GM12892 (cell line): ENCODE measurements around the gene SLC44A3.

Experiments
- POLR2A ChIP-seq: IDR thresholded peaks from 2 replicates; pipeline ENCODE4 v1.6.1; 2011; ENCODE audit warnings: low read depth, low read length, control low read depth
- POLR2AphosphoS5 ChIP-seq: IDR thresholded peaks from 2 replicates; pipeline ENCODE4 v1.6.1; 2011; ENCODE audit warnings: low read depth, low read length, control low read depth
- TAF1 ChIP-seq: IDR thresholded peaks from 2 replicates; pipeline ENCODE4 v1.6.1; 2011; ENCODE audit warnings: low read depth, mild to moderate bottlenecking, control low read depth, low read length, borderline replicate concordance

GRCh38 chr1:94799206-94799605 lies 21.0 kb upstream of the SLC44A3 start:
- TF ChIP-seq POLR2AphosphoS5 (no peak), POLR2A (no peak), TAF1 (no peak)
